Measurements from ENCODE around the gene WDR86.

The WDR86 gene

GRCh38 chr7:151381348-151382078 lies 28.3 kb downstream of the WDR86 start:
- DNase-seq (ENCODE audit: low read depth in 2 of 3, low spot score in 1 of 3): no peak

- no peak for DNase-seq (ENCODE audit: low read depth in 2 of 3, low spot score in 1 of 3)
These were observed 28.8 kb downstream of the WDR86 start for GRCh38 chr7:151381098-151381347.

DNA sequence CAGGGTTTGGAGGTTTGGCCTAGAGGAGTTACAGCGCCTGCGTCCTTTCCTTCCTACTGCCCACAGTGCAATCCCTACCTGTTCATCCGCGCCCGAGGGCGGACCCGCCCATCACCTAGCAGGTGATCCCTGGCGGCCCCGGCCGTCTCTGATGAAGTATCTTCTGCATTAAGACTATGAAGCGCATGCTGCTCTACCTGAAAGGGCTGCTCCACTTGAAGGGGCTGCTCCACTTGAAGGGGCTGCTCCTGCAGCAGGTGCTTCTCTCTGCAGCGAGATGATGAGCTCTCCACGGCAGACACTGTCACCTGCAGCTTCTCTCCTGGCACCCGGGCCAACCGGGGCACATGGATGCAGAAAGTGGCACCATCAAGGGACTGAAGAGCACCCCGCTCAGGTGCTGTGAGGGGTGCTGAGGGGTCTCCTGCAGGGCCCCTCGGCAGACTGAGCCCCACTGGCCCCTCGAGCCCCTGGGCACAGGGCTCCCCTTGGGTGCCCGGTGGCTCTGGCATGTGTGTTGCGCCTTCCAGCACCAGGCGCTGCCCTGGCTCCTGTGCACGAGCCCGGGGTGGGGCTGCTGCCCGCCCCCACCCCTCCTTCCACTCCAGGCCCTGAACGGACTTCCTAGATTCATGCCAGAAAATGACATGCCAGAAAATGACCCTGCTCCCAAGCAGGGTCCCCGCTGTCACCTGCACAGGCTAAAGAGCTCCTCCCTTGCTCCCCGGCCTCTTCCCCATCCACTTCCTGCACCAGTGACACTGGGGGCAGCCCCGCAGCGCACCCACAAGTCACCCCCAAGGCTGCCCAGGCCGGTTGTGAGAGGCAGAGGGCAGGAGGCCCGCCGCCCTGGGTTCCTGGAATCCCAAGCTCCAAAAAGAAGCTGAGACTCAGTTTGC lies 29.4 kb downstream of the WDR86 start:
- DNase-seq (ENCODE audit: low read depth in 2 of 3, low spot score in 1 of 3): no peak

DNA sequence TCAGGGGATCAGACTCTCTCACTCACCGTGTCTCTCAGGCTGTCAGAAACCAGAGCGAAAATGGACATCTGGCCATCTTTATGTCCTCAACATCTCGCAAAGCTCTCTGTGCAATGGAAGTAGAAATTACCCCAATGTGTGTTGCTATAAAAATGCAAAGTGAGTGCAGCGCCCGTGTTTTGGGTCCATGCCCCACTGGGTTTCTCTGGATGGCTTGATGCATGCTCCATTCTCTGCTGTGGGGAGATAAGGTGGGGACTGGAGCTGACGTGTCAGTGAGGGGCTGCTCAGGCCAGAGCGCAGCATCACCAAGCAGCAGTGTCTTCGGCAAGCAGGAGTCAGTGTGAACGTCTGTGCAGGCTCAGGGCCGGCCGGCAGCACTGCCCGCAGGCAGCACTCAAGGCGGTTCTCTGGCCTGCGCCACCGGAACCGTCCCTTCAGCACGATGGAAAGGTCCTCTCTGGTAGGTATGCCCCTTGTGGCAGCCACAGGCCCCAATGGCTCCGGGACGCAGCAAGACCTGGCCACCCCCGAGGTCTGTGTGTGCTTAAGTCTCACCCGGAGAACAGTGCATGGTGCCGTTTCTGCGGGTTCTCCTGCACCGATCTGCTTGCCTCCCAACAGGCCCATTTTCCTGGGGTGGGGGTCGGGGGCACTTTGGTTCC lies 30.2 kb downstream of the WDR86 start:
- no peak for DNase-seq (ENCODE audit: low read depth in 2 of 3, low spot score in 1 of 3)

GRCh38 chr7:151379193-151379520 lies 30.7 kb downstream of the WDR86 start:
- DNase-seq (ENCODE audit: low read depth in 2 of 3, low spot score in 1 of 3): no peak

DNA sequence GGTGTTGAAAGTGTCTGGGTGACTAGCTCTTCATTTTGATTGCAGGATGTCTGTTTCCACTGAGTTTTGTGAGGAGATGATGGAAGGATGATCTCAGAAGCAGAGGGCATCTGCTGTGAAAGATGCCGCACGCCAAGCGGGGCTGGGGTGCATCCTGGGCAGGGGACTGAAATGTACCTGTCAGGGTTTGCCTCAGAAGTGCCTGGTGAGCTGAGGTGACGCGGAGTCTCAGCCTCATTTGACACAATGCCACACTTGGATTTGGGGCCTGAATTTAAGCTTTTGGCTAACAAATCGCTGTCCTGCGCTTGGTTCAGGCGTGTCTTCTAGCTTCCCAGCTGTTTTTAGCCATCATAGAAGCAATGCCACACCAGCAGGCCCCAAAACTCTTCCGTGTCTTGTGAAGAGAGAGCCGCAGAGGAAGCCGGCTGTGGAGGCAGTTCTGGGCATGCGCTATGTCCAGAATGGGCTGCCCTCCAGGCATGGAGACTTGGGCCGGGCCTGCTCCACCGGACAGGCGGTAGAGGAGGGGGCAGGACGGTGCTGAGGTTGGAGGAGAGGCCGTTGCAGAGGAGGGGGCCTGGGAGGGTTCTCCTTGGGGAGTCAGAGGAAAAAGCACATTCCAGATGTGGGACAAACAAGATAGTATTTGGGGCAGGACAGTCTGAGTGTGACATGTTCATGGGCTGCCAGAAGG lies 31.2 kb downstream of the WDR86 start:
- no peak for DNase-seq (ENCODE audit: low read depth in 2 of 3, low spot score in 1 of 3)

DNA sequence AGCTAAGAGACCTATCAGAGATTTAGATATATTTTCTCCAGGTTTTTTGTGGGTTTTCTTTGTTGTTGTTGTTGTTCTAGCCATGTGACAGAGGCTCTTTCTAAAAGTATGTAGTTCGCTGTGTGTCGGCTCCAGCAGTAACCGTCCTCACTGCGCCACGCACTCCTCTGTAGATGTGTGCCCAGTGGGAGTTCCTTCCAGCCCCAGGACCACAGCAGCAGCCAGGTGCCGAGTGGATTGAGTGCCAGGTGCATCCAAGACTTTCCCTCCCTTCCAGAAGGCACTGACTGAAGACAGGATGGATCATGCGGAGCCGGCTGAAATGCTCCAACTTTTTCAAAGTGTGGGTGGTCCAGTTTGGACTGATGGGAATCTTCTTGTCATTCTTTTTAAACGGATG lies 31.8 kb downstream of the WDR86 start:
- DNase-seq (ENCODE audit: low read depth in 2 of 3, low spot score in 1 of 3): no peak

GRCh38 chr7:151377406-151377805 lies 32.4 kb downstream of the WDR86 start:
- no peak for DNase-seq (ENCODE audit: low read depth in 2 of 3, low spot score in 1 of 3)

- DNase-seq (ENCODE audit: low read depth in 2 of 3, low spot score in 1 of 3): no peak
These were observed 33.5 kb downstream of the WDR86 start for GRCh38 chr7:151376218-151376902.

DNA sequence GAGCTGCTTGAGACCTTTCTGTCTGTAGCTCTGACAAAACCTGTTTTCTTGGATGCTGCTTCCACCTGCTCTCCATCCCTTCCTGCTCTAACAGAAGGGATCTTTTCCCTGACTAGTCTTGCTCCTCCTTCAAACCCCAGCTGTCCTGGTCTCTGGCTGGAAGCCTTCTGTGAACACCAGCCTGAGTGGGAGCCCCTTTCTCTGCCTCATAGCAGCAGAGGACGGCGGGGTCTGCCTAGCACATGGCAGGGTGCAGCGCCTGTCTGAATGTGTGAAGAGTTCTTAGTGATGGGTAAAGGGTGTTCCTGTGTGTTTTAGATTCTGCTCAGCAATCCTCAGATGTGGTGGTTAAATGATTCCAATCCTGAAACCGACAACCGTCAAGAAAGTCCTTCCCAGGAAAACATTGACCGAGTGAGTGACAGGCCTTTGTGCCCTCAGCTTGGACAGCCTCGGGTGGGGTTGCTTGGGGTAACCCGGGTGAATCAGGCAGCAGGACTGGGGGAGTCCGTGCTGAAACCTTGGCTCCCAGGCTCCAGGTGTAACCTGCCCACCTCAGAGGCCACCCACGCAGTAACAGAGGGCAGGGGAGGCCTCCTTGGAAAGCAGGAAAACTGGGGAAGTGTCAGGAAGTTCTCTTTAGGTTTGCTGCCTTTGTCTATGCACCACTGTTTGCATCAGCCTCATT lies 34.2 kb downstream of the WDR86 start:
- DNase-seq (ENCODE audit: low read depth in 2 of 3, low spot score in 1 of 3): no peak

- DNase-seq (ENCODE audit: low read depth in 2 of 3, low spot score in 1 of 3): no peak
These were observed 35.1 kb downstream of the WDR86 start for GRCh38 chr7:151374726-151375125.

- no peak for DNase-seq (ENCODE audit: low read depth in 2 of 3, low spot score in 1 of 3)
These were observed 35.7 kb downstream of the WDR86 start for GRCh38 chr7:151374139-151374538.

- DNase-seq (ENCODE audit: low read depth in 2 of 3, low spot score in 1 of 3): no peak
These were observed 36.2 kb downstream of the WDR86 start for GRCh38 chr7:151373599-151373998.

GRCh38 chr7:151372612-151373265 lies 37.1 kb downstream of the WDR86 start:
- DNase-seq (ENCODE audit: low read depth in 2 of 3, low spot score in 1 of 3): no peak

GRCh38 chr7:151371266-151371665 lies 38.6 kb downstream of the WDR86 start:
- DNase-seq (ENCODE audit: low read depth in 2 of 3, low spot score in 1 of 3): no peak

DNA sequence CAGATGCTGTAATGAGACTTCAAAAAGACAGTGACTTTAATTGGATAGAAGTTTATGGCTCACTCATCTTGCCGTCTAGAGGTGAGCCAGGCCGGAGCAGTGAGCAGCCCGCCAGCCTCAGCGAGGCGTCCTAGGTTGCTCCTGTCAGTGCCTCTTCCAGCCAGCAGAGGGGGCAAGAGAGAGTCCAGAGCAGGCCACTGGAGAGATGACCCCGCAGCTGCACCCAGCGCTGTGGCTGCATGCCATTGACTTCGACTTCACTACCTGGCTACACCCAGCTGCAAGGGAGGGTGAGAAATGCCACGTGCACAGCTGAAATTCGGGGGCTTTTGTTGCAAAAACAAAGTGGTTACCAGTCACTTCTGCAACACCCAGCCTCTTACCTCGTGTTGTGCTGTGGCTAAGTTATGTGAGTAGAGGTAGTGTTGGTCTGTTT lies 41.7 kb downstream of the WDR86 start:
- peak; percentile 52 to 85 (median 67) for DNase-seq (ENCODE audit: low read depth in 2 of 3, low spot score in 1 of 3)

GRCh38 chr7:151367284-151367683 lies 42.6 kb downstream of the WDR86 start:
- DNase-seq (ENCODE audit: low read depth in 2 of 3, low spot score in 1 of 3): no peak

GRCh38 chr7:151366880-151367222 lies 43.0 kb downstream of the WDR86 start:
- no peak for DNase-seq (ENCODE audit: low read depth in 2 of 3, low spot score in 1 of 3)

GRCh38 chr7:151366166-151366879 lies 43.5 kb downstream of the WDR86 start:
- DNase-seq (ENCODE audit: low read depth in 2 of 3, low spot score in 1 of 3): no peak

All from stimulated activated CD4-positive, alpha-beta T cell treated with anti-CD3 and anti-CD28 coated beads, Interleukin-12 subunit alpha, Interleukin-12 subunit beta, amount 100 ng/mL, for 48 hours (primary cell).